ENCODE results near the gene TTC9B.

TTC9B gene

GRCh38 chr19:40232949-40233810 lies 15.0 kb upstream of the TTC9B start:
- Histone ChIP-seq H3K36me3 (ENCODE audit: insufficient read depth, insufficient read length, low read length) (peaks cover 40% of the 10 kb centered on the region), H3K9me3 (ENCODE audit: insufficient read depth, low read length) (no peaks in the 10 kb centered on the region), H3K4me3 (ENCODE audit: insufficient read length, low read depth) (no peak overlapping the region), H3K4me1 (ENCODE audit: insufficient read depth, insufficient read length) (peaks cover 16% of the 10 kb centered on the region), H3K9ac (ENCODE audit: insufficient read length, low read depth) (no peak overlapping the region), H3K27me3 (ENCODE audit: insufficient read depth, insufficient read length) (no peaks in the 10 kb centered on the region)
- TF ChIP-seq ZNF274 (IDR thresholded peaks at IDR 0.05; ENCODE audit: low read depth, low read length): no peak
- no peak for TF ChIP-seq YY1 (IDR thresholded peaks at IDR 0.05; ENCODE audit: insufficient read depth, insufficient read length)
- TF ChIP-seq SUZ12 (IDR thresholded peaks at IDR 0.05; ENCODE audit: extremely low read depth, insufficient read depth, insufficient read length): no peak
- DNase-seq (ENCODE audit: low read depth, low spot score): no peak

- TF ChIP-seq SUZ12 (IDR thresholded peaks at IDR 0.05; ENCODE audit: extremely low read depth, insufficient read depth, insufficient read length) (no peak), YY1 (IDR thresholded peaks at IDR 0.05; ENCODE audit: insufficient read depth, insufficient read length) (no peak), ZNF274 (IDR thresholded peaks at IDR 0.05; ENCODE audit: low read depth, low read length) (no peak)
Measured at GRCh38 chr19:40232479-40232878, 14.3 kb upstream of the TTC9B start.

GRCh38 chr19:40231544-40232424 lies 13.6 kb upstream of the TTC9B start:
- H3K36me3 ChIP-seq (ENCODE audit: insufficient read depth, insufficient read length, low read length): peaks cover 29% of the 10 kb centered on the region
- DNase-seq (ENCODE audit: low read depth, low spot score): no peak
- peaks cover 16% of the 10 kb centered on the region for H3K4me1 ChIP-seq (ENCODE audit: insufficient read depth, insufficient read length)
- no peaks in the 10 kb centered on the region for H3K27me3 ChIP-seq (ENCODE audit: insufficient read depth, insufficient read length)
- H3K9me3 ChIP-seq (ENCODE audit: insufficient read depth, low read length): no peaks in the 10 kb centered on the region
- peak overlapping the region; percentile 36 for H3K9ac ChIP-seq (ENCODE audit: insufficient read length, low read depth)
- no peak overlapping the region for H3K4me3 ChIP-seq (ENCODE audit: insufficient read length, low read depth)
- TF ChIP-seq YY1 (IDR thresholded peaks at IDR 0.05; ENCODE audit: insufficient read depth, insufficient read length) (no peak), ZNF274 (IDR thresholded peaks at IDR 0.05; ENCODE audit: low read depth, low read length) (no peak), SUZ12 (IDR thresholded peaks at IDR 0.05; ENCODE audit: extremely low read depth, insufficient read depth, insufficient read length) (no peak)

More at GRCh38 chr19:40232479-40232878, 14.3 kb upstream of the TTC9B start:
- DNase-seq (ENCODE audit: low read depth, low spot score): no peak
- Histone ChIP-seq H3K9ac (ENCODE audit: insufficient read length, low read depth) (peak overlapping the region; percentile 36), H3K4me1 (ENCODE audit: insufficient read depth, insufficient read length) (peaks cover 16% of the 10 kb centered on the region), H3K27me3 (ENCODE audit: insufficient read depth, insufficient read length) (no peaks in the 10 kb centered on the region), H3K9me3 (ENCODE audit: insufficient read depth, low read length) (no peaks in the 10 kb centered on the region), H3K4me3 (ENCODE audit: insufficient read length, low read depth) (no peak overlapping the region), H3K36me3 (ENCODE audit: insufficient read depth, insufficient read length, low read length) (peaks cover 34% of the 10 kb centered on the region)

- Histone ChIP-seq H3K4me1 (ENCODE audit: insufficient read depth, insufficient read length) (peaks cover 16% of the 10 kb centered on the region), H3K4me3 (ENCODE audit: insufficient read length, low read depth) (no peak overlapping the region), H3K9me3 (ENCODE audit: insufficient read depth, low read length) (no peaks in the 10 kb centered on the region), H3K36me3 (ENCODE audit: insufficient read depth, insufficient read length, low read length) (peaks cover 23% of the 10 kb centered on the region), H3K9ac (ENCODE audit: insufficient read length, low read depth) (no peak overlapping the region), H3K27me3 (ENCODE audit: insufficient read depth, insufficient read length) (no peaks in the 10 kb centered on the region)
- TF ChIP-seq ZNF274 (IDR thresholded peaks at IDR 0.05; ENCODE audit: low read depth, low read length) (no peak), SUZ12 (IDR thresholded peaks at IDR 0.05; ENCODE audit: extremely low read depth, insufficient read depth, insufficient read length) (no peak), YY1 (IDR thresholded peaks at IDR 0.05; ENCODE audit: insufficient read depth, insufficient read length) (no peak)
- no peak for DNase-seq (ENCODE audit: low read depth, low spot score)
Measured at GRCh38 chr19:40231057-40231456, 12.9 kb upstream of the TTC9B start.

GRCh38 chr19:40229926-40230417 lies 11.8 kb upstream of the TTC9B start:
- peaks cover 16% of the 10 kb centered on the region for H3K4me1 ChIP-seq (ENCODE audit: insufficient read depth, insufficient read length)
- no peaks in the 10 kb centered on the region for H3K27me3 ChIP-seq (ENCODE audit: insufficient read depth, insufficient read length)
- H3K9me3 ChIP-seq (ENCODE audit: insufficient read depth, low read length): no peaks in the 10 kb centered on the region
- no peak for DNase-seq (ENCODE audit: low read depth, low spot score)
- H3K4me3 ChIP-seq (ENCODE audit: insufficient read length, low read depth): no peak overlapping the region
- H3K36me3 ChIP-seq (ENCODE audit: insufficient read depth, insufficient read length, low read length): peaks cover 12% of the 10 kb centered on the region
- no peak for TF ChIP-seq SUZ12 (IDR thresholded peaks at IDR 0.05; ENCODE audit: extremely low read depth, insufficient read depth, insufficient read length)
- no peak for TF ChIP-seq ZNF274 (IDR thresholded peaks at IDR 0.05; ENCODE audit: low read depth, low read length)
- no peak for TF ChIP-seq YY1 (IDR thresholded peaks at IDR 0.05; ENCODE audit: insufficient read depth, insufficient read length)
- no peak overlapping the region for H3K9ac ChIP-seq (ENCODE audit: insufficient read length, low read depth)

- DNase-seq (ENCODE audit: low read depth, low spot score): no peak
- H3K4me3 ChIP-seq (ENCODE audit: insufficient read length, low read depth): no peak overlapping the region
- peaks cover 8% of the 10 kb centered on the region for H3K36me3 ChIP-seq (ENCODE audit: insufficient read depth, insufficient read length, low read length)
- no peaks in the 10 kb centered on the region for H3K9me3 ChIP-seq (ENCODE audit: insufficient read depth, low read length)
- TF ChIP-seq YY1 (IDR thresholded peaks at IDR 0.05; ENCODE audit: insufficient read depth, insufficient read length) (no peak), SUZ12 (IDR thresholded peaks at IDR 0.05; ENCODE audit: extremely low read depth, insufficient read depth, insufficient read length) (no peak), ZNF274 (IDR thresholded peaks at IDR 0.05; ENCODE audit: low read depth, low read length) (no peak)
- no peaks in the 10 kb centered on the region for H3K27me3 ChIP-seq (ENCODE audit: insufficient read depth, insufficient read length)
- no peak overlapping the region for H3K9ac ChIP-seq (ENCODE audit: insufficient read length, low read depth)
- peaks cover 16% of the 10 kb centered on the region for H3K4me1 ChIP-seq (ENCODE audit: insufficient read depth, insufficient read length)
Measured at GRCh38 chr19:40229484-40229883, 11.3 kb upstream of the TTC9B start.
